Measurements from ENCODE around the gene DIPK1A. TPM values are rescaled to one million over a fixed set of nuclear protein-coding genes. Genes with fewer than 3 reads are reported as not detected.

DIPK1A gene
- polyA plus RNA-seq, 2 of the 4 experiments (the other 2 are of a cell fraction): 12.4 to 21.1 TPM

GRCh38 chr1:92913093-92913819 is 48.0 kb downstream of the DIPK1A start:
- FAIRE-seq (no peak), DNase-seq (ENCODE audit: low read depth in 1 of 2, low spot score in 1 of 2) (no peak), ATAC-seq (no peak)
- Histone ChIP-seq H3K4me1 (peaks cover 52% of the 10 kb centered on the region), H3K4me2 (no peak overlapping the region), H3K9me3 (no peaks in the 10 kb centered on the region), H3K27ac (no peak overlapping the region), H3K4me3 (no peak overlapping the region)
- ChIA-PET CTCF (interaction anchor here (0.8 to 2.0 kb wide), 5 partner anchors 10 to 81 kb away, joined by 4 to 6 read pairs (median 5); no protein-coding TSS in a partner anchor), POLR2A (interaction anchor here (1.1 kb wide), 1 partner anchor 48 kb away, joined by 3 read pairs; the partner anchor contains the start of gene DIPK1A)
- WGBS (ENCODE audit: missing lambda C conversion rate): 86% methylated on average over 3 of the region's 3 CpGs
- no peak for TF ChIP-seq RCOR1 (IDR thresholded peaks at IDR 0.05; ENCODE audit: low read depth, low read length)
- TF ChIP-seq CBX2 (IDR thresholded peaks at IDR 0.05; ENCODE audit: borderline replicate concordance, low read depth): no peak
- peak in 1 of 2 experiments; percentile 9; a peak in 1 of 5 replicates for TF ChIP-seq RAD21 (conservative IDR thresholded peaks at IDR 0.05 in 1 of 2, IDR thresholded peaks at IDR 0.05 in 1 of 2)
- no peak for TF ChIP-seq EHF (CRISPR knock-in tag; IDR thresholded peaks at IDR 0.05)
- TF ChIP-seq BCL3 (IDR thresholded peaks at IDR 0.05): no peak
- TF ChIP-seq, protein P1, sequence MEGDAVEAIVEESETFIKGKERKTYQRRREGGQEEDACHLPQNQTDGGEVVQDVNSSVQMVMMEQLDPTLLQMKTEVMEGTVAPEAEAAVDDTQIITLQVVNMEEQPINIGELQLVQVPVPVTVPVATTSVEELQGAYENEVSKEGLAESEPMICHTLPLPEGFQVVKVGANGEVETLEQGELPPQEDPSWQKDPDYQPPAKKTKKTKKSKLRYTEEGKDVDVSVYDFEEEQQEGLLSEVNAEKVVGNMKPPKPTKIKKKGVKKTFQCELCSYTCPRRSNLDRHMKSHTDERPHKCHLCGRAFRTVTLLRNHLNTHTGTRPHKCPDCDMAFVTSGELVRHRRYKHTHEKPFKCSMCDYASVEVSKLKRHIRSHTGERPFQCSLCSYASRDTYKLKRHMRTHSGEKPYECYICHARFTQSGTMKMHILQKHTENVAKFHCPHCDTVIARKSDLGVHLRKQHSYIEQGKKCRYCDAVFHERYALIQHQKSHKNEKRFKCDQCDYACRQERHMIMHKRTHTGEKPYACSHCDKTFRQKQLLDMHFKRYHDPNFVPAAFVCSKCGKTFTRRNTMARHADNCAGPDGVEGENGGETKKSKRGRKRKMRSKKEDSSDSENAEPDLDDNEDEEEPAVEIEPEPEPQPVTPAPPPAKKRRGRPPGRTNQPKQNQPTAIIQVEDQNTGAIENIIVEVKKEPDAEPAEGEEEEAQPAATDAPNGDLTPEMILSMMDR (IDR thresholded peaks at IDR 0.05): no peak
- TF ChIP-seq ZNF302 (CRISPR knock-in tag; IDR thresholded peaks at IDR 0.05): no peak
- TF ChIP-seq PBX3 (IDR thresholded peaks at IDR 0.05): no peak

DNA sequence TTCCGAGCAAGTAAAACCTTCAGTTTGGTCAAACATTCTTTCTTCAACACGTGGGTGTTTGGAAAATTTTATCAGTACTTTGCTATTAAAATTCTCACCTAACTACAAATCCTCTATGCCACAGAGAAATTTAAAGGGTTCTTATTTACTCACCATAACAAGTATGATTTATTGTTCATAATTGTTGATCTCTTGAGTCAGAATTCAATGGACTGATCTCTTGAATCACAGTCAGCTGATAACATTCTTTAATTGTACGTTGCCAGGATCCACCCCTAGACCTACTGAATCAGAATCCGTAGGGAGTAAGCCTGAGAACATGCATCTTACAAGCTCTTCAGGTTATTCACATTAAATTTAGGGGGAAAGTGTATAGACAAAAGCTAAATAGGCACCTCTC is 51.2 kb downstream of the DIPK1A start:
- TF ChIP-seq CBX2 (IDR thresholded peaks at IDR 0.05; ENCODE audit: borderline replicate concordance, low read depth): no peak
- TF ChIP-seq RAD21 (conservative IDR thresholded peaks at IDR 0.05 in 1 of 2, IDR thresholded peaks at IDR 0.05 in 1 of 2): no peak
- TF ChIP-seq BCL3 (IDR thresholded peaks at IDR 0.05): no peak
- TF ChIP-seq JUNB (IDR thresholded peaks at IDR 0.05): no peak
- no peak for TF ChIP-seq NR3C1 (IDR thresholded peaks at IDR 0.05)
- no peak for TF ChIP-seq FOSB (CRISPR knock-in tag; IDR thresholded peaks at IDR 0.05)
- no peak for TF ChIP-seq MAFK (IDR thresholded peaks at IDR 0.05; ENCODE audit: partially characterized antibody)
- no peak for TF ChIP-seq ZFP36 (IDR thresholded peaks at IDR 0.05; ENCODE audit: borderline replicate concordance, partially characterized antibody)
- no peak for TF ChIP-seq CBX8 (IDR thresholded peaks at IDR 0.05)
- no peak for TF ChIP-seq RNF2 (IDR thresholded peaks at IDR 0.05; ENCODE audit: borderline replicate concordance, low read depth)
- no peak for TF ChIP-seq E2F6 (IDR thresholded peaks at IDR 0.05; ENCODE audit: borderline replicate concordance, low read depth)
- TF ChIP-seq REST (IDR thresholded peaks at IDR 0.05): no peak
- TF ChIP-seq, protein P2, sequence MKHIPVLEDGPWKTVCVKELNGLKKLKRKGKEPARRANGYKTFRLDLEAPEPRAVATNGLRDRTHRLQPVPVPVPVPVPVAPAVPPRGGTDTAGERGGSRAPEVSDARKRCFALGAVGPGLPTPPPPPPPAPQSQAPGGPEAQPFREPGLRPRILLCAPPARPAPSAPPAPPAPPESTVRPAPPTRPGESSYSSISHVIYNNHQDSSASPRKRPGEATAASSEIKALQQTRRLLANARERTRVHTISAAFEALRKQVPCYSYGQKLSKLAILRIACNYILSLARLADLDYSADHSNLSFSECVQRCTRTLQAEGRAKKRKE (CRISPR knock-in tag; IDR thresholded peaks at IDR 0.05; ENCODE audit: low read depth): no peak
- no peak for TF ChIP-seq MYC (IDR thresholded peaks at IDR 0.05; ENCODE audit: borderline replicate concordance, low read length)
- no peak for TF ChIP-seq EP300 (IDR thresholded peaks at IDR 0.05)
- TF ChIP-seq, protein P3, sequence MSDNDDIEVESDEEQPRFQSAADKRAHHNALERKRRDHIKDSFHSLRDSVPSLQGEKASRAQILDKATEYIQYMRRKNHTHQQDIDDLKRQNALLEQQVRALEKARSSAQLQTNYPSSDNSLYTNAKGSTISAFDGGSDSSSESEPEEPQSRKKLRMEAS (IDR thresholded peaks at IDR 0.05): no peak
- no peak for TF ChIP-seq TP53 (CRISPR knock-in tag; IDR thresholded peaks at IDR 0.05)
- no peak for TF ChIP-seq SMC3 (IDR thresholded peaks at IDR 0.05)
- peak in 1 of 2 experiments; percentile 57; a peak in 3 of 6 replicates for ATAC-seq
- Histone ChIP-seq H3K4me1 (peaks cover 32% of the 10 kb centered on the region), H3K9me3 (no peaks in the 10 kb centered on the region), H3K4me3 (no peak overlapping the region), H3K27ac (no peak overlapping the region), H3K4me2 (peak overlapping the region; percentile 39; the same call in 2 of the 3 replicates)
- 51% methylated on average over 4 of the region's 4 CpGs for WGBS (ENCODE audit: missing lambda C conversion rate)
- CTCF ChIA-PET: interaction anchor here (1.0 kb wide), 1 partner anchor 51 kb away, joined by 3 read pairs; no protein-coding TSS in a partner anchor
- POLR2A ChIA-PET: interaction anchor here (1.2 kb wide), 1 partner anchor 51 kb away, joined by 3 read pairs; the partner anchor contains the start of gene DIPK1A
- no peak for DNase-seq (ENCODE audit: low read depth in 1 of 2, low spot score in 1 of 2)
- FAIRE-seq: no peak
